Jurkat, Clone E6-1 (cell line): Measurements from ENCODE around the gene NPPA. TPM values are rescaled to one million over a fixed set of nuclear protein-coding genes. Genes with fewer than 3 reads are reported as not detected.
"Not testable (repeated sequence)": the region's sequence is repeated elsewhere in the genome, so short reads cannot be mapped to it uniquely, and the experiment has no call there.

Experiments used
- DNase-seq: peaks from one replicate; pipeline ENCODE4 v3.0.0-alpha.2; 2011; ENCODE audit warnings: low read depth, low spot score
- H3K4me3 ChIP-seq: 2 replicates; pipeline ENCODE4 v1.5.1; 2011; ENCODE audit warnings: mild to moderate bottlenecking, low read length, control low read depth, moderate library complexity
- polyA plus RNA-seq: library from polyadenylated mRNA; unstranded; fragments of >200 nt; gene quantifications from one replicate; pipeline ENCODE4 v1.2.1, GENCODE V29; 2012; ENCODE audit warnings: missing spikeins; ENCODE audit not compliant: insufficient read length, insufficient read depth

NPPA gene
- not detected for polyA plus RNA-seq

- DNase-seq: no peak
- H3K4me3 ChIP-seq: no peak within 1 kb of the TSS
Measured at GRCh38 chr1:11847667-11848372, at the start of gene NPPA. NPPA (minus strand) TSS chr1:11847783; CDS start chr1:11847684, 99 bp downstream.

GRCh38 chr1:11894501-11894900 lies 46.9 kb upstream of the NPPA start:
- not testable (repeated sequence) for H3K4me3 ChIP-seq, DNase-seq

- peak; percentile 27 for DNase-seq
Measured at GRCh38 chr1:11893907-11894251, 46.3 kb upstream of the NPPA start.

GRCh38 chr1:11891433-11892186 lies 44.0 kb upstream of the NPPA start:
- no peak overlapping the region for H3K4me3 ChIP-seq
- DNase-seq: no peak

More at GRCh38 chr1:11893907-11894251, 46.3 kb upstream of the NPPA start:
- no peak overlapping the region for H3K4me3 ChIP-seq

- no peak overlapping the region for H3K4me3 ChIP-seq
- DNase-seq: no peak
Measured at GRCh38 chr1:11888877-11889208, 41.3 kb upstream of the NPPA start.

- H3K4me3 ChIP-seq: no peak overlapping the region
- DNase-seq: no peak
Measured at GRCh38 chr1:11888206-11888876, 40.8 kb upstream of the NPPA start.

- no peak for DNase-seq
Measured at GRCh38 chr1:11887666-11888007, 40.1 kb upstream of the NPPA start.

GRCh38 chr1:11886986-11887665 lies 39.5 kb upstream of the NPPA start:
- no peak for DNase-seq
- H3K4me3 ChIP-seq: no peak overlapping the region

More at GRCh38 chr1:11887666-11888007, 40.1 kb upstream of the NPPA start:
- no peak overlapping the region for H3K4me3 ChIP-seq

GRCh38 chr1:11885916-11886315 lies 38.3 kb upstream of the NPPA start:
- no peak for DNase-seq

GRCh38 chr1:11882814-11883538 lies 35.4 kb upstream of the NPPA start:
- DNase-seq: no peak
- no peak overlapping the region for H3K4me3 ChIP-seq

More at GRCh38 chr1:11885916-11886315, 38.3 kb upstream of the NPPA start:
- no peak overlapping the region for H3K4me3 ChIP-seq

GRCh38 chr1:11881749-11882441 lies 34.3 kb upstream of the NPPA start:
- DNase-seq: no peak

GRCh38 chr1:11880911-11881748 lies 33.5 kb upstream of the NPPA start:
- DNase-seq: no peak
- no peak overlapping the region for H3K4me3 ChIP-seq

More at GRCh38 chr1:11881749-11882441, 34.3 kb upstream of the NPPA start:
- no peak overlapping the region for H3K4me3 ChIP-seq

GRCh38 chr1:11880181-11880575 lies 32.6 kb upstream of the NPPA start:
- no peak for DNase-seq
- H3K4me3 ChIP-seq: no peak overlapping the region

- H3K4me3 ChIP-seq: no peak overlapping the region
Measured at GRCh38 chr1:11879311-11880180, 32.0 kb upstream of the NPPA start.

GRCh38 chr1:11878891-11879190 lies 31.3 kb upstream of the NPPA start:
- H3K4me3 ChIP-seq: no peak overlapping the region
- DNase-seq: no peak

More at GRCh38 chr1:11879311-11880180, 32.0 kb upstream of the NPPA start:
- DNase-seq: no peak

- DNase-seq: no peak
- H3K4me3 ChIP-seq: no peak overlapping the region
Measured at GRCh38 chr1:11878081-11878890, 30.7 kb upstream of the NPPA start.
